GM12878 (cell line): Measurements from ENCODE around the gene CENPX. TPM values are rescaled to one million over a fixed set of nuclear protein-coding genes. Genes with fewer than 3 reads are reported as not detected.

Experiments used
- ATAC-seq: fragments of 200-7000 bp; cut with Tn5 transposase; 3 replicates; pipeline ENCODE4 v1.9.1; 2020; ENCODE audit warnings: mild to moderate bottlenecking, moderate library complexity
- BruUV-seq: library from RNA; stranded (reverse); fragments of 400-500 nt; replicated peaks from 2 replicates; lab custom pipeline; 2021; lab: Mats Ljungman, UMichigan
- CTCF ChIA-PET: fragments of 300-600 bp; sonication (Branson Sonifier 250); formaldehyde crosslinking; extraction: SDS; loops from one replicate; lab custom pipeline; 2021; ENCODE audit warnings: inconsistent platforms; lab: Yijun Ruan, JAX
- POLR2A ChIA-PET: fragments of 350-600 bp; formaldehyde crosslinking; extraction: SDS; loops from one replicate; lab custom pipeline; 2021; ENCODE audit warnings: inconsistent platforms; lab: Charles Lee
- RAD21 ChIA-PET: fragments of 300-600 bp; sonication (Branson Sonifier 250); formaldehyde crosslinking; loops from one replicate; lab custom pipeline; 2023; ENCODE audit warnings: antibody characterized with exemption; ENCODE audit not compliant: unreplicated experiment; lab: Charles Lee
- SMC1A ChIA-PET: fragments of 300-600 bp; sonication (Branson Sonifier 250); formaldehyde crosslinking; loops from one replicate; lab custom pipeline; 2023; ENCODE audit not compliant: unreplicated experiment, uncharacterized antibody; lab: Charles Lee
- DNase-seq: peaks from one replicate; pipeline ENCODE4 v3.0.0-alpha.2; 2011; ENCODE audit warnings: low read depth, low spot score
- FAIRE-seq: peaks from 3 replicates; lab custom pipeline; 2011; peaks lifted over from hg19 to GRCh38; lab: Jason Lieb, UNC
- H2AFZ ChIP-seq: 2 replicates; pipeline ENCODE4 v1.6.0; 2011; ENCODE audit warnings: low read depth, low read length, control low read depth; ENCODE audit not compliant: control insufficient read depth
- H3K27ac ChIP-seq: 2 replicates; pipeline ENCODE4 v1.5.1; 2011; ENCODE audit warnings: control low read depth; ENCODE audit not compliant: control insufficient read depth, insufficient read depth
- H3K27me3 ChIP-seq, 2 experiments: replicated peaks in 1 of 2; 2 replicates each; pipeline versions ENCODE4 v1.6.0 to v1.6.1; 2011; ENCODE audit warnings: low read length in 1 of 2; ENCODE audit not compliant: control insufficient read depth in 2 of 2, insufficient read depth in 2 of 2
- H3K36me3 ChIP-seq, 2 experiments: 2 replicates each; pipeline ENCODE4 v1.5.1; 2011; ENCODE audit warnings: low read length in 1 of 2; ENCODE audit not compliant: control insufficient read depth in 2 of 2, insufficient read depth in 2 of 2
- H3K4me1 ChIP-seq: 2 replicates; pipeline ENCODE4 v1.6.1; 2011; ENCODE audit warnings: mild to moderate bottlenecking, low read length, moderate library complexity, mixed read lengths; ENCODE audit not compliant: control insufficient read depth, insufficient read depth
- H3K4me2 ChIP-seq: 2 replicates; pipeline ENCODE4 v1.6.0; 2011; ENCODE audit warnings: control low read depth; ENCODE audit not compliant: control insufficient read depth, insufficient read depth
- H3K4me3 ChIP-seq: fragments of 200-600 bp; sonication (generic); 2 replicates; pipeline ENCODE4 v1.5.1; 2016
- H3K79me2 ChIP-seq: 2 replicates; pipeline ENCODE4 v1.6.0; 2011; ENCODE audit warnings: low read length; ENCODE audit not compliant: control insufficient read depth, insufficient read depth
- H3K9ac ChIP-seq: 2 replicates; pipeline ENCODE4 v1.8.0; 2011; ENCODE audit warnings: low read length, control low read depth, mixed read lengths; ENCODE audit not compliant: control insufficient read depth, insufficient read depth
- H3K9me3 ChIP-seq: replicated peaks from 3 replicates; pipeline ENCODE4 v1.5.1; 2011; ENCODE audit warnings: mild to moderate bottlenecking, low read length; ENCODE audit not compliant: control insufficient read depth, insufficient read depth
- H4K20me1 ChIP-seq: 2 replicates; pipeline ENCODE4 v1.6.0; 2011; ENCODE audit not compliant: control insufficient read depth, insufficient read depth
- CHD4 ChIP-seq: fragments of 200-600 bp; sonication (generic); IDR thresholded peaks from 2 replicates; pipeline ENCODE4 v1.6.1; 2016; ENCODE audit warnings: mild to moderate bottlenecking
- FOXK2 ChIP-seq: fragments of 450-650 bp; IDR thresholded peaks from 2 replicates; pipeline ENCODE4 v1.6.1; 2017; ENCODE audit warnings: mild to moderate bottlenecking, moderate library complexity
- GABPA ChIP-seq: IDR thresholded peaks from 2 replicates; pipeline ENCODE4 v1.6.1; 2014; ENCODE audit warnings: antibody characterized with exemption, low read depth, mild to moderate bottlenecking, inconsistent platforms
- NBN ChIP-seq: fragments of 450-650 bp; IDR thresholded peaks from 2 replicates; pipeline ENCODE4 v1.6.1; 2016
- WGBS: methylation state at CpG from one replicate; pipeline ENCODE4 v1.1.6; 2016; ENCODE audit warnings: low lambda C conversion rate; ENCODE audit not compliant: insufficient replicate concordance, insufficient coverage; ENCODE audit errors: missing lambda C conversion rate; 5-methylcytosine and 5-hydroxymethylcytosine counted together
- in situ Hi-C: fragments of 300-500 bp; cut with MboI; formaldehyde crosslinking; loops from 9 replicates; pipeline ENCODE4 v1.14.3; 2018; ENCODE audit warnings: mixed read lengths
- intact Hi-C: fragments of 100-400 bp; cut with micrococcal nuclease; formaldehyde crosslinking; loops from one replicate; pipeline ENCODE4 v1.14.2; 2022; ENCODE audit not compliant: unreplicated experiment
- polyA plus RNA-seq, 11 experiments: library from polyadenylated mRNA; depleted of rRNA in 4 of 11; unstranded in 6 of 11; stranded (reverse) in 5 of 11; fragments of >200 nt; fragmentation: Nextera tagmentation in 4 of 11; fragmentation: Illumina TruSeq in 1 of 11; extraction: Ambion mirVana in 4 of 11; extraction: Trizol in 1 of 11; gene quantifications; 1 replicate in 1 of 11; 2 replicates in 10 of 11; pipeline versions ENCODE4 v1.2.1 to v1.2.3, GENCODE V29; 2011 to 2016; ENCODE audit warnings: inconsistent platforms in 2 of 11, missing spikeins in 2 of 11, low read depth in 1 of 11
- total RNA-seq, 4 experiments: library from RNA; depleted of rRNA in 3 of 4; stranded (reverse); fragments of >200 nt in 3 of 4; fragmentation: Illumina TruSeq in 1 of 4; extraction: Trizol in 1 of 4; gene quantifications; 2 replicates each; pipeline versions ENCODE4 v1.2.1 to v1.2.3, GENCODE V29; 2013 to 2021
- TF ChIP-seq, protein P1 (sequence below): IDR thresholded peaks from 2 replicates; pipeline ENCODE4 v1.6.1; 2011; ENCODE audit warnings: low read depth, low read length, improper control_type of control experiment, borderline replicate concordance
- TF ChIP-seq, protein P2 (sequence below): fragments of 450-650 bp; conservative IDR thresholded peaks from 2 replicates; pipeline ENCODE4 v1.6.1; 2017; ENCODE audit warnings: mild to moderate bottlenecking, moderate library complexity

Gene CENPX
- total and polyA plus RNA-seq, 10 of the 15 experiments (the other 5 are each of a cell fraction or from before 2014, with no cell fraction given): 11.7 to 182 (median 71.9) TPM

DNA sequence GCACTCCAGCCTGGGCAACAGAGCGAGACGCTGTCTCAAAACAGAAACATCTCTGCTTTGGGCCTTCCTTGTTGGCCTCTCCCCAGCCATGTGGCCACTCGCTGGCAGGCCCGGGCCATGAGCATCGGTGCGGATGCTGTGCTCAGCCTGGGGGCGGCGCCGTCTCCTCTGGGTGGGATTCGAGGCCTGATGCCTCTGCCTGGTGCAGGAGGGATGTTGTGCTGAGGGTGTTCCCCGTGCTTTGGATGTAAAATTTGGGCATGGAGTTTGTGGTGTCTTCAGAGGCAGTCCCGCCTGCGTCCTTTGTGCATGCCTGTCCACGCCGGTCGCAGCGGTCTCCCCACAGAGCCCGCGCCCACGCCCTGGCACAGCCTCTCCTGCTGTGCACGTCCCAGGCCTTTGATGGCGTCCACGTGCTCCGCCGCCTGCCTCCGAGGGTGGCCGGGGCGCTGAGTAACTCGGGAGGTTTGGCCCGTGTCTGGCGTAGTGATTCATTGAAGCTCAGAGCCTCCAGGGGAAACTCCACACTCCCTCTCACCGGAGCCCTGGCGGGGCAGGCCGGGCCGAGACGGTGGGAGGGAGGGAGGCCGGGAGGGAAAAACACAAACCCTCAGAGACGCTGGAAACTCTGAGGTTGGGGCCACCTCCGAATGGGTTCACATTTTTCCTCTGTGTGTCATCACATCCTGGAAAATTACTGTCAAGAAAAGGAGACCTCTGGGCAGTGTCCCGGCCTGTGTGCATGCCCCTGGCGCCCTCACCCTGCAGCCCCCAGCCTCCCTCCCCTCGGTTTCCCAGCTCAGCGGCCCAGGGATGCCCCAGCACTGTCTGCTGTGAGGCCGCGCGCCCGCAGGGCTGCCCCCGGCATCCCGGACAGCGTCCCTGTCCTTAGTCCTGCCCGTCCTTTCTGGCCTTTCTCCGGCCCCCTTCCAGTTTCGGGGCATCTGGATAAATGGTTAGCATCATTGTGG, 19.0 kb downstream of the CENPX start:
- no peak overlapping the region for H3K4me3 ChIP-seq
- no peak overlapping the region for H3K4me2 ChIP-seq
- ChIA-PET POLR2A (no interaction called here), CTCF (interaction anchor here (0.9 to 1.6 kb wide), 2 partner anchors 17 to 44 kb away, joined by 4 read pairs; no protein-coding TSS in a partner anchor), RAD21 (no interaction called here), SMC1A (no interaction called here)
- DNase-seq (no peak), FAIRE-seq (no peak), ATAC-seq (no peak; the same call in 2 of the 3 replicates)
- intact Hi-C loops: no loop called here
- H3K9ac ChIP-seq: no peak overlapping the region
- no peak overlapping the region for H3K27ac ChIP-seq
- TF ChIP-seq GABPA (no peak), FOXK2 (no peak), NBN (no peak), CHD4 (no peak)
- TF ChIP-seq, protein P1, sequence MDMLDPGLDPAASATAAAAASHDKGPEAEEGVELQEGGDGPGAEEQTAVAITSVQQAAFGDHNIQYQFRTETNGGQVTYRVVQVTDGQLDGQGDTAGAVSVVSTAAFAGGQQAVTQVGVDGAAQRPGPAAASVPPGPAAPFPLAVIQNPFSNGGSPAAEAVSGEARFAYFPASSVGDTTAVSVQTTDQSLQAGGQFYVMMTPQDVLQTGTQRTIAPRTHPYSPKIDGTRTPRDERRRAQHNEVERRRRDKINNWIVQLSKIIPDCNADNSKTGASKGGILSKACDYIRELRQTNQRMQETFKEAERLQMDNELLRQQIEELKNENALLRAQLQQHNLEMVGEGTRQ: no peak
- TF ChIP-seq, protein P2, sequence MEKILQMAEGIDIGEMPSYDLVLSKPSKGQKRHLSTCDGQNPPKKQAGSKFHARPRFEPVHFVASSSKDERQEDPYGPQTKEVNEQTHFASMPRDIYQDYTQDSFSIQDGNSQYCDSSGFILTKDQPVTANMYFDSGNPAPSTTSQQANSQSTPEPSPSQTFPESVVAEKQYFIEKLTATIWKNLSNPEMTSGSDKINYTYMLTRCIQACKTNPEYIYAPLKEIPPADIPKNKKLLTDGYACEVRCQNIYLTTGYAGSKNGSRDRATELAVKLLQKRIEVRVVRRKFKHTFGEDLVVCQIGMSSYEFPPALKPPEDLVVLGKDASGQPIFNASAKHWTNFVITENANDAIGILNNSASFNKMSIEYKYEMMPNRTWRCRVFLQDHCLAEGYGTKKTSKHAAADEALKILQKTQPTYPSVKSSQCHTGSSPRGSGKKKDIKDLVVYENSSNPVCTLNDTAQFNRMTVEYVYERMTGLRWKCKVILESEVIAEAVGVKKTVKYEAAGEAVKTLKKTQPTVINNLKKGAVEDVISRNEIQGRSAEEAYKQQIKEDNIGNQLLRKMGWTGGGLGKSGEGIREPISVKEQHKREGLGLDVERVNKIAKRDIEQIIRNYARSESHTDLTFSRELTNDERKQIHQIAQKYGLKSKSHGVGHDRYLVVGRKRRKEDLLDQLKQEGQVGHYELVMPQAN: no peak
- H3K36me3 ChIP-seq: no peaks in the 10 kb centered on the region; a peak in 1 of 4 replicates
- H3K4me1 ChIP-seq: no peaks in the 10 kb centered on the region
- no peak overlapping the region for H2AFZ ChIP-seq
- no peaks in the 10 kb centered on the region for H4K20me1 ChIP-seq
- in situ Hi-C loops: no loop called here
- no peaks in the 10 kb centered on the region for H3K79me2 ChIP-seq
- WGBS: 84% methylated on average over 44 of the region's 53 CpGs
- H3K27me3 ChIP-seq: no peaks in the 10 kb centered on the region
- no peaks in the 10 kb centered on the region for H3K9me3 ChIP-seq
- BruUV-seq: no TSS peak
